Lower lobe of right lung (tissue), 2 donors: Measurements from ENCODE around the gene DHRS1. TPM values are rescaled to one million over a fixed set of nuclear protein-coding genes. Genes with fewer than 3 reads are reported as not detected.
A peak's percentile ranks its signal among the peaks of the same experiment; 100 is the strongest.

ENCODE experiments used
- ATAC-seq, 2 donors: fragments of 200-7000 bp; cut with Tn5 transposase; one replicate each; pipeline ENCODE4 v1.9.1; 2020 to 2022; ENCODE audit warnings: mild to moderate bottlenecking in 2 of 2, moderate library complexity in 2 of 2
- DNase-seq: peaks from one replicate; pipeline ENCODE4 v3.0.0-alpha.2; 2020
- H3K27ac ChIP-seq: fragments of 200-600 bp; one replicate; pipeline ENCODE4 v1.8.0; 2022
- H3K27me3 ChIP-seq: fragments of 200-600 bp; one replicate; pipeline ENCODE4 v1.8.0; 2022; ENCODE audit warnings: low read depth
- H3K36me3 ChIP-seq: fragments of 200-600 bp; one replicate; pipeline ENCODE4 v1.8.0; 2022; ENCODE audit warnings: mild to moderate bottlenecking
- H3K4me1 ChIP-seq: fragments of 200-600 bp; one replicate; pipeline ENCODE4 v1.8.0; 2022
- H3K4me3 ChIP-seq: fragments of 200-600 bp; one replicate; pipeline ENCODE4 v1.8.0; 2022; ENCODE audit warnings: mild to moderate bottlenecking
- H3K9me3 ChIP-seq: fragments of 200-600 bp; one replicate; pipeline ENCODE4 v1.8.0; 2022
- intact Hi-C: fragments of 100-400 bp; cut with DNase I; formaldehyde crosslinking; loops from one replicate; pipeline ENCODE4 v1.11.0; 2022
- total RNA-seq: library from RNA; stranded (reverse); fragmentation: NEBNext Ultra II Directional; extraction: Animal tissue kit (Norgen Biotek cat#: 25700); gene quantifications from one replicate; pipeline ENCODE4 v1.2.1, GENCODE V29; 2021
- TF ChIP-seq, protein P1 (sequence below): fragments of 200-600 bp; IDR thresholded peaks from one replicate; pipeline ENCODE4 v1.8.0; 2022; ENCODE audit warnings: antibody characterized with exemption, mild to moderate bottlenecking
- donor health status: DM: no; HTN: yes; CAD: no; lungs with severe emphysema.

The DHRS1 gene
- total RNA-seq, 1 donor from 2014 or later = 22.7 TPM

- Histone ChIP-seq H3K4me1 (peaks cover 10% of the 10 kb centered on the region), H3K27me3 (no peaks in the 10 kb centered on the region), H3K4me3 (no peak overlapping the region), H3K27ac (no peak overlapping the region), H3K9me3 (no peaks in the 10 kb centered on the region), H3K36me3 (peaks cover 9% of the 10 kb centered on the region)
- TF ChIP-seq, protein P1, sequence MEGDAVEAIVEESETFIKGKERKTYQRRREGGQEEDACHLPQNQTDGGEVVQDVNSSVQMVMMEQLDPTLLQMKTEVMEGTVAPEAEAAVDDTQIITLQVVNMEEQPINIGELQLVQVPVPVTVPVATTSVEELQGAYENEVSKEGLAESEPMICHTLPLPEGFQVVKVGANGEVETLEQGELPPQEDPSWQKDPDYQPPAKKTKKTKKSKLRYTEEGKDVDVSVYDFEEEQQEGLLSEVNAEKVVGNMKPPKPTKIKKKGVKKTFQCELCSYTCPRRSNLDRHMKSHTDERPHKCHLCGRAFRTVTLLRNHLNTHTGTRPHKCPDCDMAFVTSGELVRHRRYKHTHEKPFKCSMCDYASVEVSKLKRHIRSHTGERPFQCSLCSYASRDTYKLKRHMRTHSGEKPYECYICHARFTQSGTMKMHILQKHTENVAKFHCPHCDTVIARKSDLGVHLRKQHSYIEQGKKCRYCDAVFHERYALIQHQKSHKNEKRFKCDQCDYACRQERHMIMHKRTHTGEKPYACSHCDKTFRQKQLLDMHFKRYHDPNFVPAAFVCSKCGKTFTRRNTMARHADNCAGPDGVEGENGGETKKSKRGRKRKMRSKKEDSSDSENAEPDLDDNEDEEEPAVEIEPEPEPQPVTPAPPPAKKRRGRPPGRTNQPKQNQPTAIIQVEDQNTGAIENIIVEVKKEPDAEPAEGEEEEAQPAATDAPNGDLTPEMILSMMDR = no peak
- DNase-seq (peak; percentile 21), ATAC-seq (no peak)
- intact Hi-C loops = no loop called here
These were observed 21.8 kb upstream of the DHRS1 start for GRCh38 chr14:24321212-24321975.

GRCh38 chr14:24317141-24317928 lies 17.8 kb upstream of the DHRS1 start:
- TF ChIP-seq, protein P1 = no peak
- Histone ChIP-seq H3K9me3 (no peaks in the 10 kb centered on the region), H3K4me3 (no peak overlapping the region), H3K36me3 (peaks cover 6% of the 10 kb centered on the region), H3K27me3 (no peaks in the 10 kb centered on the region), H3K27ac (no peak overlapping the region), H3K4me1 (peaks cover 51% of the 10 kb centered on the region)
- no peak for ATAC-seq
- intact Hi-C loops = no loop called here
- DNase-seq = no peak

GRCh38 chr14:24316597-24316950 lies 17.0 kb upstream of the DHRS1 start:
- intact Hi-C loops = no loop called here
- H3K9me3 ChIP-seq = no peaks in the 10 kb centered on the region
- DNase-seq = no peak
- H3K27me3 ChIP-seq = no peaks in the 10 kb centered on the region
- peak overlapping the region; percentile 19 for H3K4me3 ChIP-seq
- peak overlapping the region; percentile 92 for H3K27ac ChIP-seq
- peaks cover 58% of the 10 kb centered on the region for H3K4me1 ChIP-seq
- ATAC-seq = peak; percentile 1 to 4
- TF ChIP-seq, protein P1 = no peak
- H3K36me3 ChIP-seq = peaks cover 2% of the 10 kb centered on the region

DNA sequence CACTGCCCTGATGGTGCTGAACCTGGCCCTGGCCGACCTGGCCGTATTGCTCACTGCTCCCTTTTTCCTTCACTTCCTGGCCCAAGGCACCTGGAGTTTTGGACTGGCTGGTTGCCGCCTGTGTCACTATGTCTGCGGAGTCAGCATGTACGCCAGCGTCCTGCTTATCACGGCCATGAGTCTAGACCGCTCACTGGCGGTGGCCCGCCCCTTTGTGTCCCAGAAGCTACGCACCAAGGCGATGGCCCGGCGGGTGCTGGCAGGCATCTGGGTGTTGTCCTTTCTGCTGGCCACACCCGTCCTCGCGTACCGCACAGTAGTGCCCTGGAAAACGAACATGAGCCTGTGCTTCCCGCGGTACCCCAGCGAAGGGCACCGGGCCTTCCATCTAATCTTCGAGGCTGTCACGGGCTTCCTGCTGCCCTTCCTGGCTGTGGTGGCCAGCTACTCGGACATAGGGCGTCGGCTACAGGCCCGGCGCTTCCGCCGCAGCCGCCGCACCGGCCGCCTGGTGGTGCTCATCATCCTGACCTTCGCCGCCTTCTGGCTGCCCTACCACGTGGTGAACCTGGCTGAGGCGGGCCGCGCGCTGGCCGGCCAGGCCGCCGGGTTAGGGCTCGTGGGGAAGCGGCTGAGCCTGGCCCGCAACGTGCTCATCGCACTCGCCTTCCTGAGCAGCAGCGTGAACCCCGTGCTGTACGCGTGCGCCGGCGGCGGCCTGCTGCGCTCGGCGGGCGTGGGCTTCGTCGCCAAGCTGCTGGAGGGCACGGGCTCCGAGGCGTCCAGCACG lies 16.4 kb upstream of the DHRS1 start:
- Histone ChIP-seq H3K9me3 (no peaks in the 10 kb centered on the region), H3K4me3 (peak overlapping the region; percentile 19), H3K4me1 (peaks cover 64% of the 10 kb centered on the region), H3K27me3 (no peaks in the 10 kb centered on the region), H3K27ac (peak overlapping the region; percentile 92), H3K36me3 (no peaks in the 10 kb centered on the region)
- peak; percentile 38 to 56 for ATAC-seq
- TF ChIP-seq, protein P1 = peak; percentile 38
- peak; percentile 71 for DNase-seq
- intact Hi-C loops = no loop called here

DNA sequence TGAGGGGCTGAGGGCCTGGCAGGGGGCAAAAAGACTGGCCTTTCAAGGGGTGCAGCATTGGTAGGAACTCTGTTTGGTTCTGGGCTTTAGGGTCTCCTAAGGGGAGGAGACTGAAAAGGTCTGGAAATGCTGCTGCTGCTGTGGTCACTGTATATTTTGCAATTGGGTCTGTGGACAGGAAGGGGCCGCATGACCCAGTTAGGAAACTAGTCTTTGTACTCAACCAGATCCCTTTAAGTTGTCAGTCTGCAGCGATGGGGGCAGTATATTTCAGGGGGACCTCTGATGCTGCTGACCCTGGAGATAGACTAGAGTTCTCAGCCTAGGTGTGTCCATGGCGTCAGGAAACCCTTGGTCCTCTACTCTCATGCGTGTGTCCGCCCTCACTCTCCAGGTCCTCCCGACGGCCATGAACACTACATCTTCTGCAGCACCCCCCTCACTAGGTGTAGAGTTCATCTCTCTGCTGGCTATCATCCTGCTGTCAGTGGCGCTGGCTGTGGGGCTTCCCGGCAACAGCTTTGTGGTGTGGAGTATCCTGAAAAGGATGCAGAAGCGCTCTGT lies 15.7 kb upstream of the DHRS1 start:
- Histone ChIP-seq H3K27ac (peak overlapping the region; percentile 92), H3K36me3 (no peaks in the 10 kb centered on the region), H3K27me3 (no peaks in the 10 kb centered on the region), H3K4me1 (peaks cover 70% of the 10 kb centered on the region), H3K9me3 (no peaks in the 10 kb centered on the region), H3K4me3 (peak overlapping the region; percentile 19)
- DNase-seq = no peak
- intact Hi-C loops = no loop called here
- TF ChIP-seq, protein P1 = no peak
- ATAC-seq = no peak
